ENCODE data around the gene CGB5.

- TF ChIP-seq CTCF (conservative IDR thresholded peaks at IDR 0.05; ENCODE audit: low read depth in 2 of 2), result no peak
- no peak for TF ChIP-seq POLR2AphosphoS5 (IDR thresholded peaks at IDR 0.05; ENCODE audit: low read depth)
- TF ChIP-seq EZH2 (IDR thresholded peaks at IDR 0.05; ENCODE audit: low read depth, unreplicated experiment), result no peak
- TF ChIP-seq JUNB (IDR thresholded peaks at IDR 0.05; ENCODE audit: unreplicated experiment), result no peak
- no peak for TF ChIP-seq REST (IDR thresholded peaks at IDR 0.05; ENCODE audit: unreplicated experiment)
- no peak for TF ChIP-seq EZH2phosphoT487 (IDR thresholded peaks at IDR 0.05; ENCODE audit: unreplicated experiment)
- TF ChIP-seq CREB1 (CRISPR knock-in tag; IDR thresholded peaks at IDR 0.05; ENCODE audit: low read depth), result no peak
- TF ChIP-seq STAT1 (IDR thresholded peaks at IDR 0.05; ENCODE audit: unreplicated experiment), result no peak
- TF ChIP-seq ZNF114 (CRISPR knock-in tag; IDR thresholded peaks at IDR 0.05), result no peak
These were observed 39.5 kb upstream of the CGB5 start for GRCh38 chr19:49004133-49004532.

Measured in GM23338 (cell line).